Gastroesophageal sphincter (tissue), 4 donors: ENCODE measurements around the gene OR6K6. TPM values are rescaled to one million over a fixed set of nuclear protein-coding genes. Genes with fewer than 3 reads are reported as not detected.

Source experiments
- ATAC-seq: fragments of 150-250 bp; one replicate; pipeline ENCODE4 v1.9.1; 2016; ENCODE audit warnings: mild to moderate bottlenecking, moderate library complexity
- H3K27ac ChIP-seq, 4 donors: fragments of 200-600 bp; sonication (generic) in 3 of 4; 1 replicate in 3 of 4; 2 replicates in 1 of 4; pipeline ENCODE4 v1.5.1; 2016 to 2019
- H3K27me3 ChIP-seq: fragments of 200-600 bp; sonication (generic); one replicate; pipeline ENCODE4 v1.5.1; 2019
- H3K36me3 ChIP-seq, 2 donors: fragments of 200-600 bp; sonication (generic); one replicate each; pipeline ENCODE4 v1.5.1; 2019; ENCODE audit warnings: control low read depth in 1 of 2
- H3K4me1 ChIP-seq, 3 donors: fragments of 200-600 bp; sonication (generic); 1 replicate in 2 of 3; 2 replicates in 1 of 3; pipeline ENCODE4 v1.5.1; 2016 to 2019; ENCODE audit warnings: control low read depth in 2 of 3
- H3K4me3 ChIP-seq, 2 donors: fragments of 200-600 bp; sonication (generic); one replicate each; pipeline ENCODE4 v1.5.1; 2019; ENCODE audit warnings: mild to moderate bottlenecking in 1 of 2, moderate library complexity in 1 of 2
- H3K9me3 ChIP-seq, 3 donors: fragments of 200-600 bp; sonication (generic); one replicate each; pipeline ENCODE4 v1.5.1; 2017 to 2019; ENCODE audit warnings: control low read depth in 2 of 3
- CTCF ChIP-seq, 4 experiments: fragments of 200-600 bp in 2 of 4; fragments of 450-650 bp in 2 of 4; sonication (generic) in 1 of 4; IDR thresholded peaks; one replicate each; pipeline ENCODE4 v1.5.1; 2017 to 2019; ENCODE audit warnings: antibody characterized with exemption in 4 of 4, mild to moderate bottlenecking in 2 of 4, moderate library complexity in 2 of 4
- EP300 ChIP-seq: sonication (generic); formaldehyde crosslinking; IDR thresholded peaks from one replicate; pipeline ENCODE4 v1.6.1; 2017; ENCODE audit warnings: antibody characterized with exemption, mild to moderate bottlenecking
- POLR2A ChIP-seq, 2 donors: fragments of 450-650 bp; IDR thresholded peaks; one replicate each; pipeline ENCODE4 v1.6.1; 2017; ENCODE audit warnings: antibody characterized with exemption in 2 of 2, mild to moderate bottlenecking in 2 of 2, moderate library complexity in 1 of 2
- POLR2AphosphoS5 ChIP-seq: sonication (generic); formaldehyde crosslinking; IDR thresholded peaks from one replicate; pipeline ENCODE4 v1.6.1; 2017; ENCODE audit warnings: antibody characterized with exemption
- WGBS, 2 donors: methylation state at CpG; one replicate each; pipeline ENCODE4 v1.1.5; 2018; ENCODE audit warnings: low coverage in 1 of 2; 5-methylcytosine and 5-hydroxymethylcytosine counted together
- total RNA-seq, 4 donors: library from RNA; depleted of rRNA; stranded (reverse); fragments of >200 nt; gene quantifications; one replicate each; pipeline ENCODE4 v1.1.0, GENCODE V29; 2016

The OR6K6 gene
- total RNA-seq, 4 donors from 2014 or later: not detected

GRCh38 chr1:158771950-158772866 is 17.7 kb downstream of the OR6K6 start, which contains the start of gene OR6N1:
Gene OR6N1, minus strand, starts transcription at chr1:158772195. Its CDS starts 5,513 bp downstream, at chr1:158766682.
- Histone ChIP-seq H3K9me3 (no peaks in the 10 kb centered on the region), H3K4me3 (no peak within 1 kb of the TSS), H3K4me1 (no peaks in the 10 kb centered on the region), H3K27ac (no peak within 1 kb of the TSS), H3K36me3 (no peaks in the 10 kb centered on the region), H3K27me3 (no peaks in the 10 kb centered on the region)
- 35 to 41% methylated on average over 3 to 6 of the region's 6 CpGs for WGBS, 2 donors
- no peak for ATAC-seq
- TF ChIP-seq POLR2AphosphoS5 (no peak), CTCF (IDR thresholded peaks at IDR 0.05) (no peak), EP300 (no peak), POLR2A (IDR thresholded peaks at IDR 0.05) (no peak)

GRCh38 chr1:158781104-158781503 is 26.6 kb downstream of the OR6K6 start, which contains the start of gene OR6N2:
Gene OR6N2, minus strand, starts transcription at chr1:158781204. Its CDS starts 3,569 bp downstream, at chr1:158777635.
- no peak for ATAC-seq
- no peak within 1 kb of the TSS for H3K4me3 ChIP-seq
- no peak for TF ChIP-seq POLR2A (IDR thresholded peaks at IDR 0.05)
- no peak for TF ChIP-seq EP300
- TF ChIP-seq CTCF (IDR thresholded peaks at IDR 0.05): no peak
- TF ChIP-seq POLR2AphosphoS5: no peak
- H3K4me1 ChIP-seq: no peaks in the 10 kb centered on the region
- H3K27ac ChIP-seq: no peak within 1 kb of the TSS
- H3K9me3 ChIP-seq: no peaks in the 10 kb centered on the region
- H3K27me3 ChIP-seq: no peaks in the 10 kb centered on the region
- H3K36me3 ChIP-seq: no peaks in the 10 kb centered on the region

GRCh38 chr1:158793604-158794003 is 39.1 kb downstream of the OR6K6 start:
- ATAC-seq: no peak
- WGBS, 2 donors: 60 to 67% methylated on average over 2 of the region's 2 CpGs
- Histone ChIP-seq H3K4me3 (no peak overlapping the region), H3K9me3 (no peaks in the 10 kb centered on the region), H3K27ac (no peak overlapping the region), H3K36me3 (no peaks in the 10 kb centered on the region), H3K27me3 (no peaks in the 10 kb centered on the region), H3K4me1 (no peaks in the 10 kb centered on the region)
- TF ChIP-seq CTCF (IDR thresholded peaks at IDR 0.05) (no peak), EP300 (no peak), POLR2AphosphoS5 (no peak), POLR2A (IDR thresholded peaks at IDR 0.05) (no peak)

GRCh38 chr1:158794247-158794646 is 39.7 kb downstream of the OR6K6 start:
- ATAC-seq: no peak
- no peaks in the 10 kb centered on the region for H3K36me3 ChIP-seq
- TF ChIP-seq POLR2A (IDR thresholded peaks at IDR 0.05) (no peak), CTCF (IDR thresholded peaks at IDR 0.05) (no peak)
- no peak overlapping the region for H3K27ac ChIP-seq
- no peak overlapping the region for H3K4me3 ChIP-seq
- 55% methylated on average over 3 of the region's 6 CpGs; no CpG with 5 or more reads in 1 of the 2 donors for WGBS, 2 donors
- no peaks in the 10 kb centered on the region for H3K9me3 ChIP-seq
- no peaks in the 10 kb centered on the region for H3K4me1 ChIP-seq
- H3K27me3 ChIP-seq: no peaks in the 10 kb centered on the region

GRCh38 chr1:158798531-158798930 is 44.0 kb downstream of the OR6K6 start:
- no peak overlapping the region for H3K4me3 ChIP-seq
- H3K9me3 ChIP-seq: no peaks in the 10 kb centered on the region
- WGBS, 2 donors: 46 to 67% methylated on average over 2 to 3 of the region's 3 CpGs
- TF ChIP-seq EP300 (no peak), CTCF (IDR thresholded peaks at IDR 0.05) (no peak), POLR2A (IDR thresholded peaks at IDR 0.05) (no peak), POLR2AphosphoS5 (no peak)
- no peaks in the 10 kb centered on the region for H3K27me3 ChIP-seq
- H3K36me3 ChIP-seq: no peaks in the 10 kb centered on the region
- ATAC-seq: no peak
- H3K27ac ChIP-seq: no peak overlapping the region
- H3K4me1 ChIP-seq: no peaks in the 10 kb centered on the region
